GM19025 (cell line): ENCODE results near the gene GAN.
A peak's percentile ranks its signal among the peaks of the same experiment; 100 is the strongest.
"Not testable (repeated sequence)": the region's sequence is repeated elsewhere in the genome, so short reads cannot be mapped to it uniquely, and the experiment has no call there.

ENCODE experiments used
- ATAC-seq: cut with Tn5 transposase; IDR thresholded peaks from one replicate; pipeline ENCODE4 v1.9.1; 2021; ENCODE audit warnings: mild to moderate bottlenecking, low read depth, moderate library complexity; ENCODE audit not compliant: unreplicated experiment

The GAN gene

DNA sequence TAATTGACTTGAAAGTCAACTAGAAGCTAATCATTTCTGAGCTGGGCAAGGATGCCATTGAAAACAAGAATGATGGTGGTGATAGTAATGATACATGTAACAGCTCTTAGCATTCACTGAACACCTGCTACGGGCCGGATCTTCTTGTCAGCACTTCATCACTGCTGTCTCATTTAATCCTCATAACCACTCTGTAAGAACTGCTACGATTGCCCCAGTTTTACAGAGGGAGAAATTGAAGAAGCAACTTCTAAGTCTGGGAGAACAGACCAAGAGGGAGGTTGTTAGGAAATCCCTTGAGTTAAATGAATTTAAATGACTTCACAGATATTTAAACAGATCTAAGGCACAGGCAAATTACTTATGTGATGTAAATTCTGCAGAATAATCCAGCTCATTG, 7.0 kb upstream of the GAN start:
- no peak for ATAC-seq

DNA sequence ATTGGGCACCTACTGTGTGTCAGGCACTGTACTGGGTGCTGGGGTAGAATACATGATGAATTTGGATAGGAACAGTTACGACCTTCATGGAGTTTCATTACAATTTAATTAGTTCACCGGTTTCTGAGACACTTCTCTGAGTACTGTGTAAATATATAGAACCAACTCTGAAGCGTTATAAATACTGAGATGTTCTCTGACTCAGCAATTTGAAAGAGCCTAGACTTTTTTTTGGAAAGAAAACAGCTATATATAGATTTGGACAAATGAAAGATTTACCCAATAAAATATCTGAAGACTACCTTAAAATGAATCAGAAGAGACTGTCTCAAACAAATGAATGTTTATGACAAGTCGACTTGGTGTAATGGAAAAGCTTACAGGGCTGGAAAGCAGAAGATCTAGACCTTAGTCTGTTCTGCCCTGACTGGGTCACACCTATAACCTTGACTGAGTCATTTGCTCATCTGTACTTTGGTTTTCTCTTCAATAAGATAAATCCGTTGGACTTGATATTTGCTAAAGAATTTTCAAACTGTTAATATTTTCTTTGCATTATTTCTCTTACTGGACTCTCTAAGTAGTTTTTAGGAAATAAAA, 4.6 kb upstream of the GAN start:
- no peak for ATAC-seq

DNA sequence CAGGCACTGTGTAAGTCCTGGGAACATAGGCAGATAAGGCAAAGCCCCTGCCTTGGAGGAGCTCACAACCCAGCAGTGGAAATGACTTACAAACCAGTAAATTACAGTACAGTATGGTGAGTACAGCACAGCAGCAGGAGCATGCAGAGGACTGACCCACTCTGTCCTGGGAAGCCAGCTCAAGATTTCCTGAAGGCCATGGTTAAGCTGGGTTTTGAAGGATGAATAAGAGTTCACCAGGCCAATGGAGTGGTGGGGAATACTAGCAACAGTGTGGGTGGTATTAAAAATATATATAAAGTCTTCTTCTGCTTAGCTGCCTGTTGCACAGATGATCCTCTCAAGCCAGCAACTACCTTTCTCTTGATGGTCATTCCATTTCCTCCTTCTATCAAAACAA, 3.0 kb upstream of the GAN start:
- ATAC-seq, result no peak

DNA sequence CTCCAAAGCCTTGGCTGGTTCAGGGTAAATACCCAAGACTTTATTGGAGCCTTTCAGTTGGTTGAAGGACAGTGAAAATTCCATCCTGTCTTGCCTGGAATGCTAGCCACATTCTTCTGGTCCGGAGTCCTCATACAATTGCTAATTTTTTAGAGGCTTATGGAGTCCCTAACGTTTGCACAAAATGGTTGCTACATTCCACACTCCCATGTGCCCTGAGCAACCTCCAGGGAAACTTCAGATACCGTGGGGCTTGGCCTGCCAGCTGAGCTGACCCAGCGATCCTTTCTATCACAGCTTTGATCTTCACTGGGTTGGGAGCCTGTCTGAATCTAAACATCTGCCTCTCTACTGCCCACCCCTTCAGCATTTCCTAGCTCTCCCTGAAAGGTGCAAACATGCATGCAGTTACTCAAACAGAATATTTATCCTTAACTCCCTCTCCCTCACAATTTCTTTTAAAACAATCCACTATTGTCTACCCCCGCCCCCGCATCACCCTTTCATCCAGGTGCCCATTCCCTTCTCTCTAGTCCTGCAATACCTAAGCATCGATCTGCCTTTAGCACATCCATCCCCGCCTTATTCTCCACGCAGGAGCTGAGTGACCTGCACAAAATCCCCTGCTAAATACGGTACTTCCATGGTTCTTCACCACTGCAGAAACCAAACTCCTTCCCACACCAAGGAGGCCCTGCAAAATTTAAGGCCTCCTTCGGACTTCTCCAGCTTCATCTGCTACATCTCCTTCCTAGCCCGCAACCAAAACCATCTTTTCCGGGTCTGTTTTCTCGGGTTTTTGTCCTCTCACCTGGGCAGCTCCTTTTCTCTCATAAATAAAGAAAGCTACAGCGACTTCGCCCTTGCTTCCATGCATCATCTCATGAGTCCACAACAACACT, 810 bp upstream of the GAN start:
- ATAC-seq, result no peak

DNA sequence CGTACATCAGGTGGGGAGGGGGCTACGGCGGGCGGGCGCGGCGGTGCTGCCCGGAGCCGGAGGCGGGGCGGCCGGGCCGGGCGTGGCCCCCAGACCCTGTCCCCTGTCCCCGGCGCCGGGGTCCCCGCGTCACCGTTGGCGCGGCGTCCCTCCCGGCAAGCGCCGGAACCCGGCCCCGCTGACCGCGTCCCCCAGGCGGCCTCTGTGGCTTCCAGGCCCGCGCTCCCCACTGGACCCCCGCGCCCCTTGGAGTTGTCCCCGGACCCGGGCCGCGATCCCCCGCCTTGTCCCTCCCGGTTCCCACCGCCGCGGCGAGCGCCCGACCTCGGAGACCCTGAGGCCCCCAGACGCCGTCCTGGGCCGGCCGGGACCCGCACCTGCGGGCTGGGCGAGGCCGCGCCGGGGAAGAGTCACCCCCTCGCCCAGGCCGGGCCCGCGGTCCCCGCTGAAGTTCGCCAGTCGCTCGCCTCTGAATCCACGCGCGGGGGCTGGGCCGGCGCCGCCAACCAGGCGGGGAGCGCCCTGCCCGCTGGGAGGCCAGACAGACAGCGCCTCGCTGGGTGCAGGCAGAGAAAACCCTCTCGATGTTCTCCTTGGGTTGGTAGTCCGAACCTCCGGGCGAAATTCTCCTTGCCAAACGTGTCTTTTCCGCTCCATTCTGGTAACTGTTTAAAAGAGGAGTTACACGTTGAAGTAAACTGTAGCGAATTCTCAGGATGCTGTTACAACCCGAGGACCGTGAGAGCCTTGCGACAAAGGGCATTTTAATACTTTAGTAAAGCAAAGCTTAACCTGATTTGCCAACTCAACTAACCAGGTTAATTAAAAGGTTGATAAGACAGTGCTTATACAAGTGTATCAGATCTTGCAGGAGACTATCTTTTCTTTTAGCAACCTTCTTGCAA, 761 bp downstream of the GAN start:
- ATAC-seq, result peak; percentile 22

DNA sequence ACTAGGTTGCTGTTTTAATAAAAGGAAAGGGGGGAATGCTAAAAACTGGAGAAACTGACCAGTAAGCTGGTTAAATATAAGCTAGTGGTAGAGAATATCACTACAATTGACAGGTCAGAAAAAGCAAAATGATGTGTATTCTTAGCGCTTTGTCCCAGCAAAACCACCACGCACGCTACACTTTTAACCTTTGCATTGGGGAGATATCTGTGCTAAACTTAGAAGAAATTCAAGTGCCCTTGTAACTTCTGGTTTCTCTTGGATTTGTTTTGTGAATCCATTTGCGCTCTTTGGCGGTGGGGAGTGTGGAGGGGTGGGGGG, 1.4 kb downstream of the GAN start:
- ATAC-seq, result no peak

DNA sequence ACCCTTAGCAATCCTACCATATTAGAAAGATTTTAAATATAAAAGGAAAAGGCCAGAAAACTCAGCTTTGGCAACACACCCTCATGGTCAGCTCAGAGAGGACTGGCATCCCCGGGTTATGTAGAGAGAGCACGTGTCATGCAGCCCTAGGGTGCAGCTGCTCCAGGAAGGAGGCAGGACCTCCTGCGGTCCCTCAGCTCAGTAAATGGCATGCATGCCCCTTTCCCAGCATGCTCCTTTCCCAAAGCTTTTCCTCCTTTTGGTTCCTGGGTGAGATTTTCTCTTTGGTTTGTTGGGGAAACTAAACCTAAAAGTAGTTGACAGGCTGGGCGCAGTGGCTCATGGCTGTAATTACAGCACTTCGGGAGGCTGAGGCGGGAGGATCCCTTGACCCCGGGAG, 3.9 kb downstream of the GAN start:
- ATAC-seq, result no peak

DNA sequence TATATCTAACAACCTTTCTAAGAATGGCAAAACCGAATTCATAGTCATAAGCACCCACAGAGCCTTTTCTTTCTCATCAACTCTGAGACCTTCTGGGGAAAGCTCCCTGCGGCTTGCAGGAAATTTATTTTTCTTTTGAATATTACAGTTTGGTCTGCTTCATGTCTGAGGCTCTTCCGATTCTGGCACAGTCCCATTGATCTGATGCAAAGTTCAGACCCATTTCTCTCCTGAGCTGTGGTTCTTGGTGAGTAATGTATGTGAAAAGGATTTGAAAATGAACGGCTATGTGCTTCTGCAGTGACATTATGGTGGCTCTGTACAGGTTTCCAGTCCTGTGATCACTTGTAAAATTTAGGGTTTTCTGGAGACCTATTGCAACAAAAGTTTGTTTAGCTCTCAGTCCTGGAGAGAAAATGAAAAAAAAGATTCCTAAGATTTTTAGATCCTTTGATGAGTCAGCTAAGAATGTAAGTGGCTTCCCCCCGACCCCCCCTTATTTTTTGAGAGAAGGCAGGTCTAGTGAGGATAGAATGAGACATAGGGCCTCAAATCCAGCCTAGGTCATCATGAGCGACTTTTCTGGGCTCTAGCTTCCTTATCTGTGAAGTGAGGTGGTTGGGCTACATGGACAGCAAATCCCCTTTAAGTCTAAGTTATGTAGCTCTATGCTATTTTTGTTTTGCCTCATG, 4.6 kb downstream of the GAN start:
- no peak for ATAC-seq

DNA sequence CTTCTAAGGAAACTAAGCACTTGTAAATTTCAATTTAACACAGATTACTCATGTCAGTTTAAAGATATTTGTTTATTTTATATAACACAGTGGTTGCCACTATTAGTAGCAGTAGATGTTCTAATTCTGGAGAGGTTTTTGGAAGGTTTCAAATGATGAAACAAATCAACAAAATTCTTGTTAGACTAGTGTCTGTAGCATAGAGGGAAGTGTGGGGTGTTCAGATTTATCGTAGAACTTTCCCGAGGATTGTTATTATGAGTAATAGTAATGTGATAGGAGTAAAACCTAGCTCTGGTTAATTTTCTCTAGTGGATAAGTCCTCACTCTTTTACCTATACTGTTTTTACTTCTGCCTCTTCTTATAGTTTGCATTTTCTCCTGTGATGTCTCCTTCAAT, 6.3 kb downstream of the GAN start:
- ATAC-seq, result no peak

DNA sequence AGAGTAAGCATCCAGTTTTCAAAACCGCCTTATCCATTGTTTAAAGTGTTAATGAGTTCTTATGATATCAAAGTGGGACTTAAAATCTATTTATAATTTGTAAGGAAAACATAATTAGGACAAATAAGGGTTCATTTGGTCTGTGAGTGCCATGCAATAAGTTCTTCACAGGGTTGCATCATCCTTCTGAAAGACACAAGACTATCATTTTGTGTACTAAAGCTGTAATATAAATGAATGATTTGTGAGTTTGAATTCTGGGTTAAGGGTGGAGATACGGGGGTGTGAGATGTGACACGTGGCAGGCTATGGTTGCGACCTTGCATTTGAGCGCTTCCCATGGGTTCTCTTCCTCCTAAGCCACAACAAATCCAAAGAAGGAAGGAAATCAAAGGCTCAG, 6.8 kb downstream of the GAN start:
- ATAC-seq, result no peak

DNA sequence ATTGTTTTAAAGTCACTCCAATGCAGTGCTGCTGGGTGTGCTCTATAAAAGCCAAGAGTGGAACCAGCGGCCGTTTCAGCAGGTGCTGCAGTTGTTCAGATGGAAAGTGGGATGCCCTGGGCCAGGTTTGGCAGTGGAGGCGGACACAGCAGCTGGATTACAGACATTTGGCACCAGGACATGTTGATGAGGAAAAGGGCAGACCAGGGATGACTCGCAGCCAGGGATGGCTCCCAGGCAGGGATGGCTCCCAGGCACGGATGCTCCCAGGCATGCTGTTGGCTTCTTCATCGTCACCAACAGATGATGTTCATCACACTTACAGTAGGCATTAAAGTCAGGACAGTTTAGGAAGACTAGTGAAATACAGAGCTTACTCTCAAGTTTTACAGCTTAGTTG, 10.0 kb downstream of the GAN start:
- ATAC-seq, result no peak

DNA sequence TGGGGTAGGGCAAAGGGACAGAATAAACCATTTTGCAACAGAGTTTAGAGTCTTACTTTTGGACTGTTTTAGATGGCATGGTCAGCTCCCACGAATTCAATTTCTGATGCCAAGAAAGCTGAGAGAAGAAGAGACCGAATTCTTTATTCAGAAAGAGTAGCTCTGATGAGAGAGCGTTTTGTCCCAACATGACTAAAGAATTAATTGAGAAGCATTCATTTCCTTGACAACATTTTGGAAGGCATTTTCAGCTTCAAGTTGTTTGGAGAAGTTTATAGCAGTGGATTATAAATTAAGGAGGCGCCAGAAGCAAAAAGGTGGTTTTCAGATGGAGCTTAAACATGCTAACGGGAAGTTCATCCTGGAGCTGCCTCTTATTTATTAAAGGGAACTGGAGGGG, 12.2 kb downstream of the GAN start:
- no peak for ATAC-seq

DNA sequence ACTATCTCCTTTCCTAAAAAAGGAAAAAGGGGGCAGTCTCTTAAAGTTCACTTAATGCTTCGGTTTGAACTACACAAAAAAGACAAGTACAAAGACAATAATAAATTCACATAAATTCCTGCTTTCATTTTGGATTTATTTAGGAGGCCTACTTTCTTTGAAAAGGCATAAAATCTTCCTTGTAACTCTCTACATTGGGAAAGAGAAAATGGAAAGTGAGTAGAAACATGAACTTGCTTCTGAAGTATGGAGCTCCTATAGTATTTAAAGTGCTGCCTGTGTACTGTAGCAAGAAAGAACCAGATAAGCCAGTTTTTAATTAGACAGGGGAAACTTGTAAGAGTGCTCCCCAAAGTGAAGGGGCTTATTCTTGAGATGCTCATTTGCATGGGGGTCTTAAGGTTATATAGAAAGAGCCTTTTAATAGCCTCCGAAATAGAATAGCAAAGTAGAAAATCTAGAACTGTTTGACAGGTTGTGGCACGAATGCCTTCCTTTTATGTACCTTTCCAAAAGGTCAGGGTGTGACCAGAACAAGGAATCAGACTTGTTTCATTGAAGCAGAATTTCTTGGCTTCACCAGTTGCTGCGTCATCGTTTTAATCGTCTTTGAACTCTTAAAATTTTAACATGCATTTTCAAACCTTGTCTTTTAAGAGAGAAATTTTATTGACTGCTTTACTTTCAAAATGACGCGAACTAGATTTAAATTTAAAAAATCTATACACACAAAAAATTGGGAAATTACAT, 12.9 kb downstream of the GAN start:
- ATAC-seq, result no peak

DNA sequence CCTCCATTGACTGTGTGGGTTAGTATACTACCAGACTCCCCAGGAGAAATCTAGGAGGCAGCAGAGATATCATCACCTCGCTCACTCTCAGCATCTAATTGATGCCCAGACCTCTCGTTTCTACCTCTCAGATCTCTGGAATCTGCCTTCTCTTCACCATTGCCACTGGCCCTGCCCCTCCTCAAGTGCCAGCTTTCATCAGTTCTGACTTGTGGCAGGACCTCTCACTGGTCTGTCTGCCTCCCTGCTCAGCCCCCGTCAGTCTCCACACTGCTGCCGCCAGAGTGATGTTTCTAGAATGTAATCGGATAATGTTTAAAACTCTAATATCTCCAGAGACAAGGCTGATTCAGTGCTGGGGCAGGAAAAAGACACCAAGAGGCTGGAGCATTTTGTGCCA, 15.2 kb downstream of the GAN start:
- ATAC-seq, result no peak

DNA sequence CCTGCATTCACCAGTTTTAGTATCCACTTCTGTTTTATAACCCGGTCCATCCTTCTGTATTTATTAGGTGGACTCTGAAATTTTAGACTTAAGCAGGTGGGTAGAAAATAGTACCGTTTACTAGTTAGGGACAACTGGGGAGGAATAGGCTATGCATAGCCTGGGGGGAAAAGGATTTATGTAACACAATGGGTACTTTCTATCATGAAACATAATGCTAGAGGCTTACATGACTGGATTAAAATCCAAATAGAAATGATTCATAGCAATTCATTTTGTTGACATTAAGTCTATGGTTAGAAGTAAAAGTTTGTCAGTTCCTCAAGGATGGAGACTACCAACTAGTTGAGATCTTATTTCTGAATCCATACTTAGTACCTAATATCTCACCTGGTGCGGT, 18.6 kb downstream of the GAN start:
- no peak for ATAC-seq

DNA sequence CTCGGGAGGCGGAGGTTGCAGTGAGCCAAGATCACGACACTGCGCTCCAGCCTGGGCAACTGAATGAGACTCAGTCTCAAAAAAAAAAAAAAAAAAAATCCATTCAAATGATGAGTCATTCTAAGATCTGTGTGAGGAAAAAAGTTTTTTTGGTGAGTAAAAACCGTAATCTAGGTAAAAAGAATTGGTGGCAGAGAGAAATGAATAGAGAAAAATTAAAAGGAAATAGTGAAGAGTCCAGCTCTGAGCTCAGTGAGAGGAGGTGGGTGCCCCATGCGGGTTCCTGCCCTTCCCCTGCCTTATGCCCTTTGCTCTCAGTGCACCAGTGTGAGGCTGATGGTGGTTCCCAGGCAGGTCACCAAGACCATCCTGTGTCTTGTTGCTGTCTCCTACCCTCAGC, 20.9 kb downstream of the GAN start:
- ATAC-seq, result no peak

DNA sequence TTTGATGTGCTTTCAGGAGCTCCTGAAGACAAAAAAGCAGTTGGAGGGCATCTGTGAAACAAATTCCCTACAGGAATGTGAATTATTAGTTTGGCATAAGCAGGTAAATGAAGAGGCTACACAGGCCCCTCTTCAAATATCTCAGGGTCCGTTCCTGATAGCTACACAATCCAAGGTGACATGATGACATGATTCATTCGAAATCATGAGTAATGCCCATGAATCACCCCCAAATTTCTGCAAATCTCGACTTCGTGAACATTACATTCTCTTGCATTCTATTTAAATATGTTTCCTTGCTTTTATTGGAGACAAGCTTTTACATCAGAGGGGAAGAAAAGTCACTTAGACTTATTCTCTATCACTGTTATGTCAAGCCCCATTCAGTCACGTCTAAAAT, 22.3 kb downstream of the GAN start:
- no peak for ATAC-seq

DNA sequence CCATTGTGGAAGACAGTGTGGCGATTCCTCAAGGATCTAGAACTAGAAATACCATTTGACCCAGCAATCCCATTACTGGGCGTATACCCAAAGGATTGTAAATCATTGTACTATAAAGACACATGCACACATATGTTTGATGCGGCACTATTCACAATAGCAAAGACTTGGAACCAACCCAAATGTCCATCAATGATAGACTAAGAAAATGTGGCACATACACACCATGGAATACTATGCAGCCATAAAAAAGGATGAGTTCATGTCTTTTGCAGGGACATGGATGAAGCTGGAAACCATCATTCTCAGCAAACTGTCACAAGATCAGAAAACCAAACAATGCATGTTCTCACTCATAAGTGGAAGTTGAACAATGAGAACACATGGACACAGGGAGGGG, 30.4 kb downstream of the GAN start:
- not testable (repeated sequence) for ATAC-seq

DNA sequence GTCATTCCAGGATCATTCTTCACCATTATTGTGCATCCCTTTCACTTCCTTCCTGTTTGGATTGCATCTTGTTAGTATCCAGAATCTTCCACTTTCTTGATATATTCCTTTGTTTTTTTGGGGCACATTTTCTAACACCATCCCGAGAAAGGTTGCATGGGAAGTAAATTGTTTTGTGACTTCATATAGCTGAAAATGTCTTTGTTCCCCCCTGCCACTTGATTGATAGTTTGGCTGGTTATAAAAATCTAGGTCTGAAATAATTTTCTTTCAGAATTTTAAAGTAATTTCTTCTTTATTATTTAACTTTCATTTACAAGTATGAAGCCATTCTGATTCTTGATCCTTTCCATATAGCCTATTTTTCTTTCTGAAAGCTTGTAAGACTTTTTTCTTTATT, 32.7 kb downstream of the GAN start:
- no peak for ATAC-seq

DNA sequence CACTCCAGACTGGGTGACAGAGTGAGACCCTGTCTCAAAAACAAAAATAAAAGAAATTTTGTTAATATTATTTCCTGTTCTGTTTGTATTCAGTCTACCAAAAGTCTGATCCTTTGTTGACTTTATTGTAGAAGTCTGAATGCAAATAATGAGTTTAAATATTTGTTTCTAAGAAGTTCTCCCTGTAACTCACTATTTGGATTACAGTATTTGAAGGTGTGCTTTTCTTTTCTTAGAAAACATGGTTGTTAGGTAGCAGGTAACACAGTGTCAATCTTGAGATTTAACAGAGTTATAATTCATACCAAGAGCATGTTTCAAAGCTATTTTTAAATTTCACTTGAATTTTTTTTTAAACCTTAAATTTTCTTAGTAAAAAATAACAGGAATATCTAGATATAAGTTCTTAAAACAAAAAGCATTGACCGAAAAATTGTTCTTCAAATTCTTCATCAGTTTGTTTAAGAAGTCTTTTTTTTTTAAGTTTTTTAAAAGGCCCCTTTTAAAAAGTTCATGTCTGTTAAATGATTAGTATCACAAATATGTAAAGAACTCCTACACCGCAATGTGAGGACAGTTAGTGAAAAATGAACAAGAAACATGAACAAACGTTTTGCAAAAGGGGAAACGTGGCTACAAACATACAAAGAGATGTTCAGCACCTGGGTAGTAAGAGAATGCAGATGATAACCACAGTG, 35.0 kb downstream of the GAN start:
- ATAC-seq, result no peak
